Mesendoderm (in vitro differentiated cells): ENCODE measurements around the gene NRXN3.

Experiments
- DNase-seq: peaks from one replicate; pipeline ENCODE4 v3.0.0; 2013
- H2AK5ac ChIP-seq: 2 replicates; pipeline ENCODE4 v1.6.1; 2013; ENCODE audit warnings: low read length, inconsistent platforms
- H2BK120ac ChIP-seq: 2 replicates; pipeline ENCODE4 v1.6.1; 2013; ENCODE audit warnings: low read depth, mild to moderate bottlenecking, low read length, moderate library complexity, mixed read lengths
- H2BK15ac ChIP-seq: replicated peaks from 2 replicates; pipeline ENCODE4 v1.6.1; 2013; ENCODE audit warnings: low read depth, mild to moderate bottlenecking, moderate library complexity
- H2BK5ac ChIP-seq: 2 replicates; pipeline ENCODE4 v1.6.1; 2013; ENCODE audit warnings: low read length, inconsistent platforms
- H3K18ac ChIP-seq: 2 replicates; pipeline ENCODE4 v1.6.1; 2013; ENCODE audit warnings: mild to moderate bottlenecking, low read length, mixed read lengths
- H3K23ac ChIP-seq: one replicate; pipeline ENCODE4 v1.6.1; 2013; ENCODE audit warnings: low read length
- H3K27ac ChIP-seq: 2 replicates; pipeline ENCODE4 v1.5.1; 2013; ENCODE audit warnings: low read depth, mild to moderate bottlenecking, inconsistent platforms, low read length, moderate library complexity
- H3K27me3 ChIP-seq: 2 replicates; pipeline ENCODE4 v1.6.1; 2013; ENCODE audit warnings: low read length, control low read depth, mild to moderate bottlenecking, inconsistent platforms; ENCODE audit not compliant: insufficient read depth, poor library complexity
- H3K36me3 ChIP-seq: 2 replicates; pipeline ENCODE4 v1.6.1; 2013; ENCODE audit warnings: low read length, inconsistent platforms; ENCODE audit not compliant: control insufficient read depth, insufficient read depth
- H3K4ac ChIP-seq: one replicate; pipeline ENCODE4 v1.6.1; 2013; ENCODE audit warnings: low read depth, mild to moderate bottlenecking, low read length, moderate library complexity
- H3K4me1 ChIP-seq: 2 replicates; pipeline ENCODE4 v1.6.1; 2013; ENCODE audit warnings: low read depth, low read length, inconsistent platforms; ENCODE audit not compliant: control insufficient read depth
- H3K4me2 ChIP-seq: 2 replicates; pipeline ENCODE4 v1.6.1; 2013; ENCODE audit warnings: low read length
- H3K4me3 ChIP-seq: 2 replicates; pipeline ENCODE4 v1.5.1; 2013; ENCODE audit warnings: mild to moderate bottlenecking, low read length
- H3K56ac ChIP-seq: one replicate; pipeline ENCODE4 v1.6.1; 2013; ENCODE audit warnings: low read length
- H3K79me1 ChIP-seq: 2 replicates; pipeline ENCODE4 v1.6.1; 2013; ENCODE audit warnings: low read length, inconsistent platforms
- H3K79me2 ChIP-seq: 2 replicates; pipeline ENCODE4 v1.6.1; 2013; ENCODE audit warnings: mild to moderate bottlenecking, low read length; ENCODE audit not compliant: control insufficient read depth, insufficient read depth
- H3K9ac ChIP-seq: 2 replicates; pipeline ENCODE4 v1.6.1; 2013; ENCODE audit warnings: low read length, inconsistent platforms
- H4K5ac ChIP-seq: one replicate; pipeline ENCODE4 v1.6.1; 2013; ENCODE audit warnings: low read length
- H4K8ac ChIP-seq: one replicate; pipeline ENCODE4 v1.6.1; 2013; ENCODE audit warnings: low read depth, mild to moderate bottlenecking, control low read depth, low read length, moderate library complexity
- WGBS: extraction: QIAGEN DNeasy Blood & Tissue Kit; methylation state at CpG from one replicate; pipeline ENCODE4 v1.1.7; 2013; ENCODE audit warnings: low lambda C conversion rate, missing lambda C conversion rate; ENCODE audit not compliant: insufficient coverage; ENCODE audit errors: extremely low coverage; 5-methylcytosine and 5-hydroxymethylcytosine counted together

The NRXN3 gene

GRCh38 chr14:78143489-78144145 is 26.6 kb upstream of the NRXN3 start:
- no peaks in the 10 kb centered on the region for H3K36me3 ChIP-seq
- no peak overlapping the region for H4K8ac ChIP-seq
- no peaks in the 10 kb centered on the region for H3K79me2 ChIP-seq
- no peak overlapping the region for H3K56ac ChIP-seq
- H2BK5ac ChIP-seq, result no peak overlapping the region
- no peak overlapping the region for H3K9ac ChIP-seq
- H3K79me1 ChIP-seq, result no peaks in the 10 kb centered on the region
- H3K4me2 ChIP-seq, result no peak overlapping the region
- H3K4me1 ChIP-seq, result no peaks in the 10 kb centered on the region
- H3K18ac ChIP-seq, result no peak overlapping the region
- H4K5ac ChIP-seq, result no peak overlapping the region
- H3K23ac ChIP-seq, result no peak overlapping the region
- no peak overlapping the region for H3K27ac ChIP-seq
- no peaks in the 10 kb centered on the region for H3K27me3 ChIP-seq
- H2BK120ac ChIP-seq, result no peak overlapping the region
- H3K4me3 ChIP-seq, result no peak overlapping the region
- DNase-seq, result peak; percentile 21
- no peak overlapping the region for H2BK15ac ChIP-seq
- no peak overlapping the region for H2AK5ac ChIP-seq
- H3K4ac ChIP-seq, result no peak overlapping the region
- WGBS, result no CpG with 5 or more reads among the region's 7 CpGs

DNA sequence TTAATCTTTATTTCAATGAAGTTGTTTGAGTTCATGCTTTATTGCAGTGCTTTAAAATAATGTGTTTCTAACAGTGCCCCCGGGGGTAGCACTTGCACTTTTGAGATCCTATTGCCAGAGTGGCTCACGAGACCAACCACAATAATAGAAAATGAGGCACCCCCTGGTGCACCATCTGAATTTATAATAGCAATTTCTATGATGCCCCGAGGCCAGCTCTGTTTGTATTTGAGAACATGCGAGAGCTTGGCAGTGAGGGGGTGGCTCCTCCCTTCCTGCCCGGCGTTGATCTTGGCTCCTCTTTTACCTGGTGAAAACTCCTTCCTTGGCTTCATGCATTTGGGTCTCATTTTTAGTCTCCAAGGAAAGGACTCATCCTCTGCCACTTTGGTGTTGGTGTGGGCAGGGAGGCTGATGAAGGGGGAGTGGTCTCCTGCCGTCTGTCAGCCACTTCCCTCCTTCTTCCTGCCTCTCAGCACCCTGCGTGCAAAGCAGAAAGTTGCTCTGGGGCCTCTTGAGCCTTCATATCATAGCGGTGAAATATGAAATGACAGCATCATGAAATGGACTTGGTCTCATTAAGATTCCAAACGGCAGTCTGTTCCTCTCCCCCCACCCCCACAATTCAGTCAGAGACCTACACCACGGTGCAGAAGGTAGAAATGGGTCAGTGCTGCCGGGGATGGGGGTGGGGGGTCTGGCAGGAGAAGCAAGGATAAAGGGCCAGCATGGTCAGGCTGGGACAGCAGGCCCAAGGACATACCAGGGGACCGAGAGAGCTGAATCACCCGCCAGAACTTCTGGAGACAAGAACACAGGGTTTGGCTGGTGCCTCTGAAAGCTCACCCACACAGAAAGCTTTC is 17.7 kb upstream of the NRXN3 start:
- no peak for DNase-seq
- Histone ChIP-seq H3K79me2 (no peaks in the 10 kb centered on the region), H3K36me3 (no peaks in the 10 kb centered on the region), H2BK5ac (no peak overlapping the region), H2BK120ac (no peak overlapping the region), H3K27me3 (no peaks in the 10 kb centered on the region), H4K5ac (no peak overlapping the region), H3K79me1 (no peaks in the 10 kb centered on the region), H4K8ac (no peak overlapping the region), H3K4me2 (no peak overlapping the region), H3K56ac (no peak overlapping the region), H3K27ac (no peak overlapping the region), H2AK5ac (no peak overlapping the region), H3K4me1 (no peaks in the 10 kb centered on the region), H3K18ac (no peak overlapping the region), H3K4me3 (no peak overlapping the region), H3K4ac (no peak overlapping the region), H3K9ac (no peak overlapping the region), H3K23ac (no peak overlapping the region), H2BK15ac (no peak overlapping the region)
- WGBS, result no CpG with 5 or more reads among the region's 14 CpGs

GRCh38 chr14:78153064-78153341 is 17.2 kb upstream of the NRXN3 start:
- Histone ChIP-seq H2BK15ac (no peak overlapping the region), H3K79me2 (no peaks in the 10 kb centered on the region), H3K27me3 (no peaks in the 10 kb centered on the region), H4K5ac (no peak overlapping the region), H4K8ac (no peak overlapping the region), H3K4me3 (no peak overlapping the region), H3K36me3 (no peaks in the 10 kb centered on the region), H3K4me1 (no peaks in the 10 kb centered on the region), H3K18ac (no peak overlapping the region), H3K79me1 (no peaks in the 10 kb centered on the region), H2BK5ac (no peak overlapping the region), H3K56ac (no peak overlapping the region), H3K4me2 (no peak overlapping the region), H3K9ac (no peak overlapping the region), H3K27ac (no peak overlapping the region), H3K23ac (no peak overlapping the region), H3K4ac (no peak overlapping the region), H2BK120ac (no peak overlapping the region), H2AK5ac (no peak overlapping the region)
- no peak for DNase-seq

GRCh38 chr14:78154827-78155226 is 15.3 kb upstream of the NRXN3 start:
- Histone ChIP-seq H3K79me1 (no peaks in the 10 kb centered on the region), H3K79me2 (no peaks in the 10 kb centered on the region), H3K4me1 (no peaks in the 10 kb centered on the region)

DNA sequence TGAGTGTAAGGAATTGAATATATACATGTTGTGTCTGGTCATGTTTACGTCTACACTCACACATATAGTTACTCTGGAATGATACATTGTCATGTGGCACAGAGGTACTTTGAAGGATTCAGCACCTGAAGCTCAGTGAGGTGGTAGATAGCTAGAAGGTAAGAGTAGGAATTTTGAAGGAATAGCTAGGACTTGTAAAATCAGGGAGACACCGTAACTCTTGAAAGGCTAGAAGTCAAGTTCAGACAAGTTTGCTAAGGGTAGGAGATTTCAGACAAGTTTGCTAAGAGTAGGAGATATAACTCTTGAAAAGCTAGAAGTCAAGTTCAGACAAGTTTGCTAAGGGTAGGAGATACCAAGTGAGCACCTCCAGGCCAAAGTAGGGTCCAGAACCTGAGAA is 14.0 kb upstream of the NRXN3 start:
- H3K79me2 ChIP-seq, result no peaks in the 10 kb centered on the region
- H3K27ac ChIP-seq, result no peak overlapping the region
- H3K79me1 ChIP-seq, result no peaks in the 10 kb centered on the region
- no peaks in the 10 kb centered on the region for H3K4me1 ChIP-seq
- DNase-seq, result no peak
- no peak overlapping the region for H3K18ac ChIP-seq
- H3K4me2 ChIP-seq, result no peak overlapping the region
- no peak overlapping the region for H3K56ac ChIP-seq
- no peak overlapping the region for H2BK15ac ChIP-seq
- H3K27me3 ChIP-seq, result no peaks in the 10 kb centered on the region
- no peaks in the 10 kb centered on the region for H3K36me3 ChIP-seq
- no CpG with 5 or more reads among the region's 2 CpGs for WGBS
- H3K9ac ChIP-seq, result no peak overlapping the region
- no peak overlapping the region for H3K4me3 ChIP-seq
- no peak overlapping the region for H2BK120ac ChIP-seq
- no peak overlapping the region for H2BK5ac ChIP-seq
- H4K5ac ChIP-seq, result no peak overlapping the region
- no peak overlapping the region for H2AK5ac ChIP-seq
- H3K4ac ChIP-seq, result no peak overlapping the region
- H4K8ac ChIP-seq, result no peak overlapping the region
- H3K23ac ChIP-seq, result no peak overlapping the region

More at GRCh38 chr14:78154827-78155226, 15.3 kb upstream of the NRXN3 start:
- WGBS, result no CpG with 5 or more reads among the region's 2 CpGs
- Histone ChIP-seq H3K4ac (no peak overlapping the region), H3K56ac (no peak overlapping the region), H2BK15ac (no peak overlapping the region), H3K4me3 (no peak overlapping the region), H4K5ac (no peak overlapping the region), H3K36me3 (no peaks in the 10 kb centered on the region), H3K27me3 (no peaks in the 10 kb centered on the region), H2BK120ac (no peak overlapping the region), H4K8ac (no peak overlapping the region), H3K27ac (no peak overlapping the region), H3K18ac (no peak overlapping the region), H3K4me2 (no peak overlapping the region), H2BK5ac (no peak overlapping the region), H2AK5ac (no peak overlapping the region), H3K23ac (no peak overlapping the region), H3K9ac (no peak overlapping the region)
- DNase-seq, result peak; percentile 66
